ENCODE measurements around the gene SMIM41. TPM values are rescaled to one million over a fixed set of nuclear protein-coding genes. Genes with fewer than 3 reads are reported as not detected.
A peak's percentile ranks its signal among the peaks of the same experiment; 100 is the strongest.

The SMIM41 gene
- not detected in 2 replicates for total RNA-seq (2014; rRNA removed)
- polyA plus RNA-seq (2012) = 0.05 TPM

DNA sequence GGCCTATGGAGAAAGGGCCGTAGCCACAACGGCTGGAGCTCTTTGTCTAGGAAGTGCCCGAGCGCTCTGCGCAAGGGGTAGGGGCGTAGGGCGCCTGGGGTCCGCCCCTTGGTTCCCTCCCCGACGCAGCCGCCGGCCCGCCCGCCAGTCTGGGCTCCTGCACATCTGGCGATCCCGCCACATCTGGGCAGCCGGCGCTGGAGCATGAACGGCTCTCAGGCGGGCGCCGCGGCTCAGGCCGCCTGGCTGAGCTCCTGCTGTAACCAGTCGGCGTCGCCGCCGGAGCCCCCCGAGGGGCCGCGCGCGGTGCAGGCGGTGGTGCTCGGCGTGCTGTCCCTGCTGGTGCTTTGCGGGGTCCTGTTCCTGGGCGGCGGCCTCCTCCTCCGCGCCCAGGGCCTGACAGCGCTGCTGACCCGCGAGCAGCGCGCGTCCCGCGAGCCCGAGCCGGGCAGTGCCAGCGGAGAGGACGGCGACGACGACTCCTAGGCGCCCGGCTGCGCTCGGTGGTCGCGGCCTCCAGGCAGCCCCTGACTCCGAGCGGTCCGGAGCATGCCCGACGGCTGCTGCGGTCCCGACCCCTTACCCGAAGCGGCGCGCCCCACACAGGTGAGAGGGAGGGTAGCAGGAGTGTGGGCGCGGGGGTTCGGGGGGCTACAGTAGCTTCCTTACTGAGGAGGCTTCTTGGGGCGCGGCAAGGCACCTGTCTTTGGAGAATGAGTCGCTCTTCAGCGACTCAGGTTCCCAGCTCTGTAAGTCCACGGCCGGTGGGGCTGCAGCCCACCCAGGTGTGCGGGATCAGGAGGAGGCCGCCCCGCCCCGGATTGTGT lies at the start of gene SMIM41:
TSS of gene SMIM41 (plus strand) at position 129 of the 827 bp plus-strand sequence. CDS start at position 205, 76 bp downstream.
- DNase-seq (ENCODE audit: low read depth) = no peak

DNA sequence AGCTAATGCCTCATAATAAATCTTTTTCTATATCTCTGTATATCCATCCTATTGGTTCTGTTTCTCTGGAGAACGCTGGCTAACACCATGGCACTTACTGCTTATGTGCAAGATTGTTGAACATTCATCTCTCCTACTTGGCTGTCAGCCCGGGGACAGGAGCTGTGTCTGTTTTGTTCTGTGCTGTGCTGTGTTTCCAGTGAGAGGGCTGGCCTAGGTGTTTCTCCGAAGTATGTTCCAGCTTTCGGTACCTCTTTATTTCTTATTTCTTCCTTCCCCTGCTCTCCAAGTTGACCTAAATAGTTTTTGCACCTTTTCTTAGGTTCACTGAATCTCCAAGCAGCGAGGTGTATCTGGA lies 47.1 kb upstream of the SMIM41 start:
- no peak for DNase-seq (ENCODE audit: low read depth)

DNA sequence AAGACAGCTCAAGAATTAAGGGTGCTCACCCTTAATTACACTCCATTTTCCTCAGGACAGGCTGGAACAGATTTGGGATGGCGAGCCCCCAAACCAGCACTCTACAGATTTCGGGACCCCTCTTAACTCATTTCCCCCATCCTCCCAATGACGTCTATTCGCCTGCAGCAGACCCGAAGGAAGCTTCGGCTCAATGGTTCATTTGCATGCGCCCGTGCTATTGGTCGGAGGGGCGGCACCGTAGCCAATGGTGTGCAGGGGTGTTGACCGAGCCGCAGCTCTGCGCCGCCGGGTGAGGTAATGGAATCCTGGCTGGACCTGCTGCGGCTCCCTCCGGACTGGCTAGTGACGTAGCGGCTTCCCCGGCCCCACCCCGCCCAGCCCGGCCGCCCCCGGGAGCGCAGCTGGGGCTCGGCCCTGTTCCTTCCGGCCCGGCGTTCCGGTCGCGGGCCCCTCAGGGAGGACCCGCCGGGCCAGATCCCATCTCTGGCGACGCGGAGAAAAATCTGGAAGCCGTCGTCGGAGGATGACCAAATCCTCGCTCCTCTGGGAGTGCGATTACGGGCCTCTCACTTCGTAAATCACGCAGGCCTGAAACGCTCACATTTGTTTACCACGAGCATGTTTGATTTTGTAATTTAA lies 46.6 kb upstream of the SMIM41 start:
- peak; percentile 86 for DNase-seq (ENCODE audit: low read depth)

DNA sequence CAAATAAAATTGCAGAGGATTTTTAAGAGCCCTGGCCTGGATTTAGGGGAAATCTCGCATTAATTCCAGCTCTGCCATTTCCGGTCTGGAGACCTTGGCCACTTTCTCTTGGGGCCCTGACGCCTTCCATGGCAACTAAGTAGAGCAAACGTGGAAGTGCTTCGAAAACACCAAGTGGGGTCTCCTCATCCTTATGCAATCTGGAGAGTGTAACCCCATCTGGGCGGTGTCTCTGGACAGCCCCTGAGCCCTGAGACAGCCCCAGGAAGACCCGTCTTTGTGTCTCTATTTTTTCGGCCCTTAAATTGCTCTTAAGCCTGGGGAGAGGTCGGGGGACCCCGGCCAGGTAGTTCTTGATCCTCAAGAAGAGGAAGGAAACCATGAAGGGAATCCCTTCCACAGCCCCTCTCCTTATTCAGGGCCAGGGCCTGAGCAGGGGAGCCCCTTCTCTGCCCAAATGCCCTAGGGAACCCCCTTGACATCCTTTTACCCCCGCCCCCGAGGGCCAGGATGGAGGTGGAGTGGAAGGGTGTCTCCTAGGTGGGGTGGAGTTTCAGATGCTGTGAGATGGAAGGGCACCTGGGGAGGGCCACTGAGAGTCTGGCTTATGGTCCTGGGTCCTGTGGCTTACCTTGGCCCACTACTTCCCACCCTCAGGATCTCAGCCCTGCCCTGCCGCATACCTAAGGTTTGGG lies 45.9 kb upstream of the SMIM41 start:
- DNase-seq (ENCODE audit: low read depth) = no peak

DNA sequence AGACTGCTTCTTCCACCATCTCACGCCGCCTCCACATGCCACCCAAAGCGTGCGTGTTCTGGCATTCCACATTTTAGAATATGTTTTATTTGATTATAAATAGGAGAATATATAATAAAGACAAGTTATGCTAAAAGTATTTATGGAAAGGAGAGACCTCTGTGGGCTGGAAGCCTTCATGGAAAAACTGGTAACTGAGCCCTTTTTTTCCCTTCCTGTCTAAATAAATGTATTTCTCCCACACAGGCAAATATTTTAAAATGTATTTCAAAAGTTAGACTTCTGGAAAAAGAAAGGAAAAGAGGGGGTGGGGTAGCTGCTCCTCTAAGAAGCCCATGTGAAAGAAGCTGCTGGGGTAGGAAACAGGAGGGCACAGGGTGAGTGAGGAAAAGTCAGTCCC lies 44.3 kb upstream of the SMIM41 start:
- no peak for DNase-seq (ENCODE audit: low read depth)

DNA sequence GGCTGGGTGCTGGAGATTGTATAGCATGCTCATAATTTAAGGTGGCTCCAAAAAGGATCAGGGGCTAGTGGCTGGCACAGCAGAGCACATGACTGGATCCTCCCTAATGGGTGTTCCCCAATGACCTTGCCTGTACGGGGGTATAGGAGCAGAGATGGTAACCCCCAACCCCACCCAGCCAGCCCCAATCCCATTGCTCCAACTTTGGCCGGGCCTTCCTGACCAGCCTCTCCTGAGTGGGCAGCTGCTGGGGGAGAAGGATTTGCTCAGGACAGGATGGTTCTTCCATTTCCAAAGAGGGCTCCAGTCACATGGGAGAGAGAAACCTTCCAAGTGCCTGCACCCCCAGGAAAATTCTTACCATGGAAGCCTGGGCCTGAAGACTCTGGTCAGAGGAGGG lies 43.6 kb upstream of the SMIM41 start:
- DNase-seq (ENCODE audit: low read depth) = no peak

DNA sequence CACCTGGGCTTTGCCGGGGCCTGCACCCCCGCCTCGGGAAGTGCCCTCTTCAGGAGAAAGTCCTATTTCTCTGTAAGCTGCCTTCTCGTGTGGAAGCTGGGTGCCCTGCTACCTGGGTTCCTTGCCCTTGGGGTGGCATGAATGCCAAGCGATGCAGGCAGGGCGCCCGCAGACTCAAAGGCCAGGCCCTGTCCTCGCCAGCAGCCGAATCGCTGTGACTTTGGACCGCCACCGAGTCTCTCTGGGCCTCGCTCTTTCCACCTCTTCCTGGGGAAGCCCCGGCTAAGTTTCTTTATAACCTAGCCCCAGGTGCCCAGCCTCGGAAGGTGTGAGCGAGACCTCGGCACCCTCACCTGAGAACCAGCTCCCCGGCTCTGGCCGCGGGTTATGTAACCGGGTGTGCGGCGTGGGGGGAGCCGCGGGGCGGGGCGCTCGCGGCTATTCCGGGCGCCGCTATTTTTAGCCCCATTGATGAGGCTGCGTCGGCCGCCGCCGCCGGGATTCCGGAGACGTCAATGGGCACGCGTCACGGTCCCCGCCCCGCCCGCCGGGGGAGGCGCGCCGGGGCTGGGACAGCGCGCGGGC lies 42.8 kb upstream of the SMIM41 start:
- DNase-seq (ENCODE audit: low read depth) = no peak

DNA sequence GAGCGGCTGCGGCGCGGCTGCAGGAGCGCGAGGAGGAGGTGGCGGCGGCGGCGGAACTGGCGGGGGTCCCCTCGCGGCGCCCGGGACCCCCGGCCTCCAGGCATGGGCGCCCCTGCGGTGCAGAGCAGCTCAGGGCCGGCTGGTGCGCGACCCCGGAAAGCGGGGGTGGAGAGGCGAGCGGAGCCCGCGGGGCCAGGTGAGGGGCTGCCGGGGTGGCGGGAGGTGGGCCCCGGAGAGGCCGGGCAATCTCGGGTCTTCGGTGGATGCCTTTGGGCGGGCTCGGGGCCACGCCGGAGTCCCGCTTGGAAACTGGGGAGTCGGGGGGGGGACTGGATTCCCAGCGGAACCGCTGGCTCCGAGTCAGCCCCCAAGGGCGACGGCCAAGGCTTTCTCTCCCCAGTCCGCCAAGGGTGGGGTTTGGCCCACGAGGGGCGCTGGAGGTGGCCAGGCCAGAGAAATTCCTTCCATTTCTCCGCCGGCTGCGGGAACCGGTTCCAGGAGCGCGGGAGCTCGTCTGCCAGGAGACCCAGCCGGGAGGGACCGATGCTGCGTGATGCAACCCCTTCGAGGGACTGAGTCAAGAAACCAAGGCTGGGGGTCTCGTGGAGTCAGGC lies 42.1 kb upstream of the SMIM41 start:
- no peak for DNase-seq (ENCODE audit: low read depth)

DNA sequence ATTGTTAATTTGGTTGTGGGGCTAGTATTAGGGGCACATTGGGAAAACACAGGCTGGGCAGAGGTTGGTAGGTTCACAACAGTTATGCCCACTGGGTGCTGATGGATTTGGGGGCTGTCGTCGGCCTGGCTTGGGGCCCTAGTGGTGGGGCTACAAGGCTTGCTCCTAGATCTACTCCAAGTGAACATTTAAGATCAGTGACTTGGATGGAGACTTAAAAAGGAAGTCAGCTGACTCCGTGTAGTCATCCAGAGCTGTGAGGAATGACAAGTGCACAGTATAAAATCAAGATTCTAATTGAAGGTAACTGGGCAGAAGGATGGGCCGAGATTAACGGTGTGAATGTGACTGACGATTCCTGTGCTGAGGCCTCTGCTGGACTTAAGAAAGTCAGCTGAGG lies 41.1 kb upstream of the SMIM41 start:
- no peak for DNase-seq (ENCODE audit: low read depth)

DNA sequence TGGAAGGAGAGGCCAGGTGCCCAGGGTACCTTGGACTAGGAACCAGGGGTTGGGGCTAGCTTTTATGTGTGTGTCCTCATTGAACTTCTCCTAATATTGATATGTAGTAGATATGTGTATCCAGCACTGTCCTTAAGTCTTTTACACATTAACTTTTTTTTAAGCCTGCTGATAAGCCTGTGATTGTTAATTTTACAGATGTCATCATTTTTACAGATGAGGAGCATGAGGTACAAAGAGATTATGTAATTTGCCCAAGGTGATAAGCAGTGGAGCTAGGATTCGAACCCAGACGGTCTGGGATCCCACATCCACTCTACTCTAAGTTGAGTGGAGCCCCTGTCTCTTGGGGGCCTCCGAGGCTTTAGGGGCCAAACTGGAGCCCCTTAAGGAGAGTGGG lies 38.5 kb upstream of the SMIM41 start:
- DNase-seq (ENCODE audit: low read depth) = no peak

DNA sequence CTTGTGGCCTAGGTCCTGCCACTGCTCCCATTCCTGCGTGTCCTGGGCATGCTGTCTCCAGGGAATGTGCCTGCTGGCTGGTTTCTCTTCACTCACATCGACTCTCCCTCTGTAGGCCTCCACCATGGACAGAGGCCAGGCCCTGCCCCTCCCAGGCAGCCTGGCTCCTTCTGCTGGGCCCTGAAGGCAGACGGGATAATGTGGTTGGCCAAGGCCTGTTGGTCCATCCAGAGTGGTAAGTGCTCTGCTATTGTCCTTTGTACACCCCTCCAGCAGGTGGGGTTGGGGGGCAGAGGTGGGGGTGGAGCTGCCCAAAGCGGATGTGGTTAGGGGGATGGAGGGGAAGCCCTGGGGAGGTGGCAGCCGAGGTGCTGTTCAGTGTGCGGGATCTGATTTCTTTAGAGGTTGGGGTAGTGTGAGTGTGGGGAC lies 37.8 kb upstream of the SMIM41 start:
- DNase-seq (ENCODE audit: low read depth) = peak; percentile 34

DNA sequence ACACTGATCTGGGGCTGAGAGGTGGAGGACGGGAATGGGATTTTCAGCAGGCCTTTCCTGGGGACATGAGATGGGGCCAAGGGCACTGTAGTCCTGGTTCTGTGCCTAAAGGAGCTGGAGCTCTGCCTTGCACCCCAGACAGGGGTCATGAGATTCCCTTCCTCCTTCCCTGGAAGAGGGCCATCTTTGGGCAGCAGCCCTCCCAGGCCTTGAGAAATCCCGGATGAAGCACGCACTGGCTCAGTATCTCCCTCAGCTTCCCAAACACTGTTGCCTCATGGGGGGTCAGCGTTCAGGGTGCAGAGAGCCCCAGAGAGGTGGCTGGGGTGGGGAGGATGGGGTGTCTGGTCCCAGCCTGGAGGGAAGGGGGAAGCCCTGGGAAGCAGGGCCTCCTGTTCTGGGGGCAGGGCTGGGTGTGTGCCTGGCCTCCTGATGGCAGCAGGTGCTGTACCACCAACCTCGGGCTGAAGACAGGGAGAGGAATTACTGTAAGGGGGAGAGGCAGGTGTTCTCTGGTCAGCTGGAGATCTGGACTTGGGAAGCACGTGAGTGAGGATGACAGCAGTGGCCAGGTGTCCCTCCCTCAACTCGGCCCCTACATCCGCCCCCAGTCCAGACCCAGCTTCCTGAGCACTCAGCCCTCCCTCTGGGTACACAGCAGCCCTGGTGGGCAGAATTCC lies 36.7 kb upstream of the SMIM41 start:
- no peak for DNase-seq (ENCODE audit: low read depth)

DNA sequence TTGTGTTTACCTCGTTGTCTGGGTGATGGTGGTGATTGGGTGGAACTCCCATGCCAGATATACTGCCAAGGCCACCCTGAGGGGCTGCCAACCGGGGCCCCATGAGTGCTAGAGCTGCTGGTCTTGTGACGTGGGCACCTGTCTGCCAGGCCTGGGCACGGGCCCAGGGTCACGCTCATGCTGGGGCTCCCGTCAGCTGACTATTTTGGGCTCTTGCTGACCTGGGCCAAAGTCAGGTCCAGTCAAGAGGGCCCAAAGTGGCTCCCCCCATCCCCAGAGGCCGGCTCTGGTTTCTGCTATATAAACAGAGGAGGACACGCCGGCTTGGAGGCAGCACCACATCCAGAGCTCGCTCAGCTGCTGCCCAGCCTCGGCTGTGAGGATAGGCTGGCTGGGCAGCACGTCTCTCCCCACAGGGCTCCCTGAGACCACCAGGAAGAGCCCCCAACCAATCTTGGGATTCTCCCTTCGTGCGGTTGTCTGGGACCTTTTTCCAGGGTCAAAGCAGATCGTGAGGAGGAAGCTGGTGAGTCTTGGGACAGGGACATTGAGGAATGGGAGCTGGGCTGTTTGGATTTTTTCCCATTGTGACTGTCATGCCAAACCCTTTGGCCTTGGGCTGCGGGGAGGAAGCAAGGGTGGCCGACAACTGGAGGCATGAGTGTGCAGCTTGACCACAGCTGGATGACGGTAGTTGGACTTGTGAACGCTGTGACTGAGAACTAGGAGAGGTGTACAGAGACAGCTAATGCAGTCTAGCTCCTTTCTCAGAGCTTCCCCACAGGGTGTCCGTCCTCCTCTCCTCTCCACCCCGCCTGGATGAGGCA lies 35.9 kb upstream of the SMIM41 start:
- DNase-seq (ENCODE audit: low read depth) = no peak

DNA sequence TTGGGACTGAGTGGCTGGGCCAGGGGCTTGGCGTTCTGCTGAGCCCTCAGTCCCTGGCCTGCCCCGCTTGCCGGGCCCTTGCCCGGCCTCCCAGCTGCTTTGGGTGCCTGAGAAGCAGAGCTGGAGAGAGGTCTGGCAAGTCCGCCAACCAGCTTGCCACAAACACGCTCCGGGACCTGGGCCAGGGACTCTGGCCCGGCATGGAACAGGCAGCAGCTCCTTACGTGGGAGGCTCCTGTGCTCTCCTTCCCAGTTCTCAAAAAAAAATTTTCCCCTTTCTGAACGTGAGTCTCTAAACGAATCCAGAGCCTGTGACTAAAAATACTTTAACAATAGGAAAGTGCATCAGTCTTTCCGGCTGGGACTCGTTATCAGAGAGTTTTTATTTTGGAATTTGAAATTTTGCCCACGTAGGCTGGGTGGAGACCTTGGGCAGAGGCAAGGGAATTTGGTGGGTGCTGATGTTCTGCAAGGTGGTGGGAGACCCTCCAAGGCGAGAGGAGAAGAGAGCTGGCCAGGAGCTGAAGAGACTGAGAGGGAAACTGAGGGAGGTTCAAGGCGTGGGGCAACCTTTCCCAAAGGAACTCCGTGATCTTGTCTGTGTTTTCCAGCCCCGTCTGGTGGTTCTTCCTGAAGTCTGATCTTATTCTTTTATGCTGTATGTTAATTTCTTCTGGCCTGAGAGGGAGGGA lies 35.1 kb upstream of the SMIM41 start:
- no peak for DNase-seq (ENCODE audit: low read depth)

DNA sequence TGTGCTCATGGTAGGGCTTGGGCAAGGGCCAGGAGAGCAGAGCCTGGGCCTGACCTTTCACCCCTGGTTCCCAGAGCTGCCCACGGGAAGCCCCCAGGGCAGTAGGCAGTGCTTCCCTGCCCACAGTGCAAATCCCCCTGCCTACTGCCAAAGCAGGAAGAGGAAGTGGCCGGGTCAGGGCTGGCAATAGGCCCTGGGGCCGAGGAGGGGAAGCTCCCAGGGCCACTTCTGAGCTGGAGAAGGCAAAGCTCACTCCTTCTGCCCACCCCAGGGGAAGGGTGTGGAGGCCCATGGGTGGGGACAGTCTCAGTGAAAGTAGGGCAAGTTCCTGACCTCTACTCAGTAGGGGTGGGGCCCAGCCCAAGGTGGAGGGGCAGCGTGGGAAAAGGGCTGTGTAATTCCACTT lies 33.7 kb upstream of the SMIM41 start:
- no peak for DNase-seq (ENCODE audit: low read depth)

DNA sequence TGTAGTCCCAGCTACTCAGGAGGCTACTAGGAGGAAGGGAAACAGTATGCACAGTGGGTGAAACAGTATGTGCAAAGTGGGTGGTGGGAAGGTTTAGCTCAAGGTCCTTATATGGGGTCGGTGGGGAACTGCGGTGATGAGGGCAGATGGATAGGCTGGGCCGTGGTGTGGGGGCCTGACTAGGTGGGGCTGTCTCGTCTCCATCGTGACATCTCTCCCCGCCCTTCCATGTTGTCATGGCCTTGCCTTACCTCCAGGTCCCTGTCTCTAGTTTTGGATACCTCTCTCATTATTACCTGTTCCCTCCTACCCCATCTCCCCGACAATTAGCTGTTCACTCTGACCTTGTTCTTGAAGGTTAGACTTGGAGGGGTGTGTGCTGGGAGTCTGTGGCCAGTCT lies 32.6 kb upstream of the SMIM41 start:
- no peak for DNase-seq (ENCODE audit: low read depth)

DNA sequence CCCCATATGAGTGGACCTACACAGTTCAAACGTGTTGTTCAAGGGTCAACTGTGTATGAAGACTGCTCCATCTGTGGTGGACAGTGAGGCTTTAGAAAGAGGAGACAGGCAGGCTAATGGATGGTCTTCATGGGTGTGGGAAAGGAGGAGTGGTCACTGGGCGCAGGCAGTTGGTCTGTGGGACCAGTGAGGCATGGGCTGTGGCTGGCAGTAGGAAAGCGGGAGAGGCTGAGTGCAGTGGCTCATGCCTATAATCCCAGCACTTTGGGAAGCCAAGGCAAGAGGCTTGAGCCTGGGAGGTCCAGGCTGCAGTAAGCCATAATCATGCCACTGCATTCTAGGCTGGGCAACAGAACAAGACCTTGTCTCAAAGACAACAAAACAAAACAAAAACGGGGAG lies 30.2 kb upstream of the SMIM41 start:
- no peak for DNase-seq (ENCODE audit: low read depth)

DNA sequence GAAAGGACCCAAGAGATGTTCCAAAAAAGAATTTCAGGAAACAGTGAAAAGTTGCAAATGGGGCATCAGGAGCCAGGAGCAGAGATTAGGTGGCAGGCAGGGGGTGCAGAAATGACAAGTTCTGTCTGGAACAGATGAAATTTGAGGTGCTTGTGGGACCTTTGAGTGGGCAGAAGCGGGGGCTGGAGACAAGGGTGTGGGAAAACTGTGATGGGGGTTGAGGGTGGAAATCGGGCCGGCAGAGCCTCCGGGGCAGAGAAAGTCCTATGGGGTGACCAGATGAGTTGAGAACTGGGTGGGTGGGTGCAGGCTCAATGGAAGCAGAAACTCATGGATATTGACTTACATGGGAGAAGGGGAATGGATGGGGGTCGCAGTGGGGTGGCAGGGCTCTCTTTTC lies 29.8 kb upstream of the SMIM41 start:
- DNase-seq (ENCODE audit: low read depth) = no peak

DNA sequence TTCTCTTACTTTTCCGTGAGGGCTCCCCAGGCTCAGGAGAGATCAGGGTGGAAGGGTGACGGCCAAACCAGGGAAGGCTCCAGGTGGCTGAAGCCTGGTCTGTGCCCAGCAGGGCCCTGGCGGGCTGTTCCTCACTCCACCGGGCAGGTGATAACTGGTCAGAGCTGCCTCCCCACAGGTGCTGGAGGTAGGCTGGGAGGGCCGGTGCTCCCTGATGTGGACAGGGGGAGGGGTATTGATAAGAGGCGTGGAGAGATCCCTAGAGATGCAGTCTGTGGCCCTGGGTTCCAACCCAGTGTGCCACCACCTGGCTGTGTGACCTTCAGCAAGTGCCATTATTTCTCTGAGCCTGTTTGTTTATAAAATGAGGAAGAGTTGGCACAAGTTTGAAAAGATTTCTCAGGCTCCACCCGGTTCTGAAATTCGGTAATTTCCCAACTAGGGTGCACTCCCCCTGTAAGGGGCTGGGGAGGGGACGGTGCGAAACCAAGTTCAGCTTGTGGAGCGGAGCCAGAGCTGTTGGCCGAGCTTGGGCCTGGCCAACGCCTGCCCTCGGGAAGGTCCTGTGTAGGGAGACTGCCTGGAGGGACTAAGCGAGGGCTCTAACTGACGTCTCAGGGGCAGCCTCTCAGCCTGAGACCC lies 29.3 kb upstream of the SMIM41 start:
- no peak for DNase-seq (ENCODE audit: low read depth)

Data from LHCN-M2 (cell line).